Middle frontal gyrus (tissue), 1 donor: Measurements from ENCODE around the gene ALDH7A1.
"Not testable (repeated sequence)": the region's sequence is repeated elsewhere in the genome, so short reads cannot be mapped to it uniquely, and the experiment has no call there.

Experiments used
- DNase-seq: peaks from one replicate; pipeline ENCODE4 v3.0.0-alpha.2; 2015; ENCODE audit warnings: low spot score; ENCODE audit errors: extremely low spot score

ALDH7A1 gene

GRCh38 chr5:126594748-126595485 lies at the start of gene ALDH7A1:
Gene ALDH7A1, minus strand, starts transcription at chr5:126595219. Its CDS starts 21 bp downstream, at chr5:126595198.
- DNase-seq, result peak; percentile 73

DNA sequence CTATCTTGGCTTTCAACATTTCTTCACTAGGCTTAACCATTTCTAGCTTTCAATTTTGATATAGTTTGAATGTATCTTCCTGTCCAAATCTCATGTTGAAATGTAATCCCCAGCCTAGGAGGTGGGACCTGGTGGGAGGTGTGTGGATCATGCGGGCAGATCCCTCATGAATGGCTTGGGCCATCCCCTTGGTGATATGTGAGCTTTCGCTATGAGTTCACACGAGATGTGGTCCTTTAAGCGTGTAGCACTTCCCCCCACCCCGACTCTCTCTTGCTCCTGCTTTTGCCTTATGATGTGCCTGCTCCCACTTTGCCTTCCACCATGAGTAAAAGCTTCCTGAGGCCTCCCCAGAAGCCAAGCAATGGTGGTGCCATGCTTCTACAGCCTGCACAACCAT lies 46.4 kb upstream of the ALDH7A1 start:
- DNase-seq, result no peak

DNA sequence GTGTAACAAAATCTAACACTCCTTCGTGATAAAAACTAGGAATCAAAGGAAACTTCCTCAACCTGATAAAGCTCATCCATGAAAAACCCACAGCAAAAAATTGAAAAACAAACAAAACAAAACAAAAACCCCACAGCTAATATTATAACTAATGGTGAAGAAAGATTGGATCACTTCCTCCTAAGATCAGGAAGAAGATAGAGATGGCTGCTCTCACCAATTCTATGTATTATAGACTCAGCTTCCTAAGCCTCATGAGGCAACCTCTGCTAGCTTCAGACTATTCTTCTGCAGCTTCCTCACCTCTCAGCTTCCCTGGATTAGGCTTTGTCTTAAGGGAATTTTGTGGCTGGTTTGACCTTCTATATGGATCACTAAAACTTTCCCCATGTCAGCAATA lies 45.8 kb upstream of the ALDH7A1 start:
- no peak for DNase-seq

- DNase-seq, result no peak
Observed at GRCh38 chr5:126636956-126637355, 41.9 kb upstream of the ALDH7A1 start.

DNA sequence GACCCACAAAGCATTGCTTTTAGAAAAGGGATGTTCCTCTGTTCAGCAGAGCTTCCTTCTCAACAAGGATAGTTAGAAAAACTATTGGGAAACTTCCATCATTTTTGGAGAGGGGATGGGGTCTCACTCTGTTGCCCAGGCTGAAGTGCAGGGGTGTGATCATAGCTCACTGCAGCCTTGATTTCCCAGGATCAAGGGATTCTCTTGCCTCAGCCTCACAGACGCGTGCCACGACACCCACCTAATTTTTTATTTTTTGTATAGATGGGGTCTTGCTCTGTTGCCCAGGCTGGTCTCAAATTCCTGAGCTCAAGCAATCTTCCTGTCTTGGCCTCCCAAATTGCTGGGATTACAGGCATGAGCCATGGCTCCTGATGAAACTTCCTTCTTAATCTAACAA lies 40.6 kb upstream of the ALDH7A1 start:
- no peak for DNase-seq

GRCh38 chr5:126633552-126633951 lies 38.5 kb upstream of the ALDH7A1 start:
- no peak for DNase-seq

DNA sequence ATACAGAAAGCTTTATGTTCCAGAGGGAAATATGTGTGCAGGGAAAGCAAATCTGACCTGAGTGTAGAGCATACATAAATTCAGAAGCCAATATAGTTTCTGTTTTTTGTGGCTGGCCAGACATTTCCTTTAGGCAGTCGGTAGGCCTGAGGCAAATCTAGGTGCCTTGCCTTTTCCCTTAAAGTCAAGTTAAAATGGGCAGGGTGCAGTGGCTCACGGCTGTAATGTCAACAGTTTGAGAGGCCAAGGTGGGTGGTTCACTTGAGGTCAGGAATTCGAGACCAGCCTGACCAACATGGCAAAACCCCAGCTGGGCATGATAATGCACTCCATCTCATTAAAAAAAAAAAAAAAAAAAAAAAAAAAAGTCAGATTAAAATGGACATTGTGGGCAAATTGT lies 36.9 kb upstream of the ALDH7A1 start:
- no peak for DNase-seq

GRCh38 chr5:126628102-126628501 lies 33.1 kb upstream of the ALDH7A1 start:
- no peak for DNase-seq

GRCh38 chr5:126624534-126624933 lies 29.5 kb upstream of the ALDH7A1 start:
- DNase-seq, result no peak

GRCh38 chr5:126619781-126620180 lies 24.8 kb upstream of the ALDH7A1 start:
- no peak for DNase-seq

DNA sequence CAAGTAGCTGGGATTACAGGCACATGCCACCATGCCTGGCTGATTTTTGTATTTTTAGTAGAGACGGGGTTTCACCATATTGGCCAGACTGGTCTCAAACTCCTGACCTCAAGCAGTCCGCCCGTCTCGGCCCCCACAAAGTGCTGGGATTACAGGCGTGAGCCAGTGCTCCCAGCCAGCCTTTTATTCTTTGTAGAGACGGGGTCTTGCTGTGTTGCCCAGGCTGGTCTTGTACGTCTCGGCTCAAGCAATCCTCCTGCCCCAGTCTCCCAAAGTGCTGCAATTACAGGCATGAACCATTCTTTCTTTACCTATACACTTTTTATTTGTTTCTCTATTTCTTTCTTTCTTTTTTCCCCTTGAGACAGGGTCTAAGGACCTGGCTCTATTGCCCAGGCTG lies 22.6 kb upstream of the ALDH7A1 start:
- not testable (repeated sequence) for DNase-seq

- DNase-seq, result no peak
Observed at GRCh38 chr5:126615286-126615685, 20.3 kb upstream of the ALDH7A1 start.

GRCh38 chr5:126613941-126614592 lies 19.0 kb upstream of the ALDH7A1 start:
- DNase-seq, result no peak

DNA sequence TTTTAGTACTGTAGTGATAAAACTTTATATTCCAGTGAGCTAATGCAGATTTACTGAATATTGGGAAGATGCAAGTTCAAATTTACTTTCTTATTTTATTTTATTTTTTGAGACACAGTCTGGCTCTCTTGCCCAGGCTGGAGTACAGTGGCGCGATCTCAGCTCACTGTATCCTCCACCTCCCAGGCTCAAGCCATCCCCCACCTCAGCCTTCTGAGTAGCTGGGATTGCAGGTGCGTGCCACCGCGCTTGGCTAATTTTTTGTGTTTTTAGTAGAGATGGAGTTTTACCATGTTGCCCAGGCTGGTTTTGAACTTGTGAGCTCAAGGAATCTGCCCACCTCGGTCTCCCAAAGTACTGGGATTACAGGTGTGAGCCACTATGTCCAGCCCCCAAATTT lies 15.6 kb upstream of the ALDH7A1 start:
- no peak for DNase-seq

DNA sequence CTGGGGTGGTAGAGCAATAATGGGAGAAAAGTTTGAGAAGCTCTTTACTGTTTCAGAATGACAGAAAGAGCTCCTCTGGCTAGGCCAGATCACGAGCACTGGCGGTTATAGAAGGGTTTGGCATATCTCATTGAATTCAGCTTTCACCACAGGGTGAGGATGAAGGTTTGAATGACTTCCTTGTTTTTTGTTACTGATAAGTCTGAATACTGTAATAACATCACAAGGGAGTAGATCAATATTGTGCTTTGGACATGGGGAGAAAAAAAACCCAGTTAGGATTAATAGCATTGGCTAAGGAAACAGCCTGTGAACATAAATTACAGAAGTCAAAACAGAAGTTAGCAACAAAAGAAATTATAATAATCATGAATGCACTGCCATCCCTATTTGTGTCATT lies 15.1 kb upstream of the ALDH7A1 start:
- no peak for DNase-seq

- DNase-seq, result no peak
Observed at GRCh38 chr5:126605525-126605924, 10.5 kb upstream of the ALDH7A1 start.

GRCh38 chr5:126603402-126603991 lies 8.5 kb upstream of the ALDH7A1 start:
- DNase-seq, result no peak

GRCh38 chr5:126600631-126601511 lies 5.9 kb upstream of the ALDH7A1 start, which contains the start of gene PHAX:
Gene PHAX, plus strand, starts transcription at chr5:126600947. Its CDS starts 16 bp downstream, at chr5:126600963.
- DNase-seq, result peak; percentile 71

DNA sequence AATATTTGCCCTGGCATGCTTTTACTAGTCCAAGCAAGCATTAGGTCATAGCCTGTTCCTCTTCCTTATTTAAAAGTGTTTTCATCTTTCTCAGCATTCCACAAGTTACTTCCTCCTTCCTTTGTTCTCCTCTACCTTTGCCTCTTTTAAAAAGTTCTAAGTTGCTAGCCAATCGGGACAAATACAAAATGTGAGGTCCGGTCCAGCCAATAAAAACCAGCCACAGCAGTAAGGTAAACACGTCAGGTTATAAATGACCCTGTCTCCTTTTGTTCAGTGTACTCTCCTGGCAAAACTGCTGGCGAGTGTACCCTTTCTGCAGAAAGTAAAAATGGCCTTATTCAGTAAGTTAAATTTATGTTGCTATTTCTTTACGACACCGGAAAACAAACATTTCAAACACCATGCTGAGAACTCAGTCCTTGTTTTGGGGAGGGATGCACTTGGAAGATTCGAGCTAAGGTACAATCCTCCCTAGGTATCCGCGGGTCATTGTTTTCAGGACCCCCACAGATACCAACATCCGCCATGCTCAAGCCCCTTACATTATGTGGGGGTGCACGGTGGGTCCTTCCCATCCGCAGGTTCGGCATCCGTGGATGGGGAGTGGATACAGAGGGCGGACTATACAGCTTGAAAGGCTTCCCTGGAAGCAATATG lies 5.1 kb upstream of the ALDH7A1 start:
- not testable (repeated sequence) for DNase-seq

DNA sequence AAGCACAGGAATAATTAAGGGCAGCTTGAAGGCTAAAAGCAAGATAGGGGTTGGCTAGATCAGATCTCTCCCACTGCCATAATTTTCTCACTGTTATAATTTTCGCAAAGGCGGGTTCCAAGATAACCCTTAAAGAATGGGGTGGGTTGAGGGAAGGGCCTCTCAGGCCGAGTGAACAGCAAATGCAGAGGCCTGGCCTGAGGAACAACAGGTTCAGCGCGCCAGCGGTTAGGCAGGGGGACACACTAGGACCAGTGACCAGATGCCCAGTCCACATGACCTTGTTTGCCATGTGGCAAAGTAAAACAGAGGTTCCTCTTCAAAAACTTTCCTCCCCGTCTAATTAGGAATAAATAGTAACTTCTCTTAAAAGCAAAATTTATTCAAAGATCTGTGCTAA lies 4.5 kb upstream of the ALDH7A1 start:
- DNase-seq, result no peak

- DNase-seq, result no peak
Observed at GRCh38 chr5:126597156-126597555, 2.1 kb upstream of the ALDH7A1 start.
